HepG2 (cell line): ENCODE measurements around the gene YIPF5. TPM values are rescaled to one million over a fixed set of nuclear protein-coding genes. Genes with fewer than 3 reads are reported as not detected.

Experiments used
- ATAC-seq: fragments of 200-7000 bp; cut with Tn5 transposase; 3 replicates; pipeline ENCODE4 v1.9.1; 2020; ENCODE audit warnings: mild to moderate bottlenecking, moderate library complexity
- BruUV-seq: library from RNA; stranded (reverse); fragments of 400-500 nt; replicated peaks from 2 replicates; lab custom pipeline; 2021; lab: Mats Ljungman, UMichigan
- CTCF ChIA-PET: fragments of 300-600 bp; formaldehyde crosslinking; extraction: SDS; loops from one replicate; lab custom pipeline; 2021; ENCODE audit warnings: low total read pairs, inconsistent platforms, low intra/inter-chr PET ratio; lab: Yijun Ruan, JAX
- POLR2A ChIA-PET: fragments of 350-600 bp; sonication (Branson Sonifier 250); formaldehyde crosslinking; loops from one replicate; lab custom pipeline; 2020; ENCODE audit warnings: antibody characterized with exemption, inconsistent platforms; lab: Yijun Ruan, JAX
- DNase-seq: peaks from one replicate; pipeline ENCODE4 v3.0.0-alpha.2; 2015; ENCODE audit warnings: low spot score
- FAIRE-seq: peaks from 3 replicates; lab custom pipeline; 2011; peaks lifted over from hg19 to GRCh38; lab: Jason Lieb, UNC
- H2AFZ ChIP-seq: one replicate; pipeline ENCODE4 v1.6.1; 2011; ENCODE audit warnings: low read length, inconsistent platforms
- H3K27ac ChIP-seq: fragments of 300-600 bp; 3 replicates; pipeline ENCODE4 v1.8.0; 2011; ENCODE audit warnings: mixed run types, mild to moderate bottlenecking, mixed read lengths, low read length, inconsistent platforms; ENCODE audit not compliant: insufficient read depth; ENCODE audit errors: extremely low read length
- H3K27me3 ChIP-seq, 2 experiments: fragments of 200-600 bp in 1 of 2; 2 replicates in 1 of 2; 3 replicates in 1 of 2; pipeline versions ENCODE4 v1.6.0 to v1.8.0; 2011; ENCODE audit warnings: low read length in 2 of 2, mild to moderate bottlenecking in 2 of 2, moderate library complexity in 2 of 2, inconsistent platforms in 1 of 2; ENCODE audit not compliant: insufficient read depth in 2 of 2, control insufficient read depth in 1 of 2
- H3K36me3 ChIP-seq, 2 experiments: fragments of 200-600 bp in 1 of 2; replicated peaks in 1 of 2; 2 replicates in 1 of 2; 3 replicates in 1 of 2; pipeline versions ENCODE4 v1.5.1 to v1.8.0; 2011; ENCODE audit warnings: low read length in 2 of 2, inconsistent platforms in 1 of 2; ENCODE audit not compliant: insufficient read depth in 2 of 2, control insufficient read depth in 1 of 2
- H3K4me1 ChIP-seq: 2 replicates; pipeline ENCODE4 v1.5.1; 2012; ENCODE audit warnings: low read length, inconsistent platforms; ENCODE audit not compliant: insufficient read depth
- H3K4me2 ChIP-seq: 2 replicates; pipeline ENCODE4 v1.6.0; 2011; ENCODE audit warnings: low read depth, low read length, inconsistent platforms
- H3K4me3 ChIP-seq, 3 experiments: fragments of 200-600 bp in 1 of 3; sonication (generic), shearing (Covaris generic) in 1 of 3; replicated peaks in 1 of 3; 2 replicates each; pipeline ENCODE4 v1.5.1; 2011 to 2016; ENCODE audit warnings: low read length in 3 of 3, inconsistent platforms in 2 of 3, low read depth in 2 of 3, mild to moderate bottlenecking in 2 of 3, control low read depth in 1 of 3, mixed read lengths in 1 of 3; ENCODE audit not compliant: insufficient read depth in 1 of 3
- H3K79me2 ChIP-seq: one replicate; pipeline ENCODE4 v1.6.1; 2011; ENCODE audit warnings: low read length, inconsistent platforms; ENCODE audit not compliant: insufficient read depth
- H3K9ac ChIP-seq: 2 replicates; pipeline ENCODE4 v1.6.0; 2011; ENCODE audit warnings: mild to moderate bottlenecking, low read depth, low read length, inconsistent platforms; ENCODE audit not compliant: insufficient read depth
- H3K9me3 ChIP-seq: 2 replicates; pipeline ENCODE4 v1.5.1; 2012; ENCODE audit warnings: mild to moderate bottlenecking, low read length
- H4K20me1 ChIP-seq: 2 replicates; pipeline ENCODE4 v1.6.0; 2011; ENCODE audit warnings: inconsistent platforms, mild to moderate bottlenecking, low read length, moderate library complexity; ENCODE audit not compliant: insufficient read depth
- ARID3A ChIP-seq: IDR thresholded peaks from 2 replicates; pipeline ENCODE4 v1.6.1; 2012; ENCODE audit warnings: low read depth, low read length, improper control_type of control experiment
- ATM ChIP-seq: fragments of 450-650 bp; IDR thresholded peaks from 2 replicates; pipeline ENCODE4 v1.7.1; 2017; ENCODE audit warnings: mild to moderate bottlenecking, borderline replicate concordance
- CBX1 ChIP-seq: IDR thresholded peaks from one replicate; pipeline ENCODE4 v1.6.1; 2016; ENCODE audit warnings: antibody characterized with exemption, low read depth
- CREB1 ChIP-seq, 2 experiments: fragments of 450-650 bp in 1 of 2; IDR thresholded peaks; 2 replicates each; pipeline ENCODE4 v1.6.1; 2016 to 2017; ENCODE audit warnings: control low read depth in 1 of 2, mild to moderate bottlenecking in 1 of 2, missing compliant biosample characterization in 1 of 2, missing genetic modification characterization in 1 of 2
- CTCF ChIP-seq: sonication (generic); formaldehyde crosslinking; IDR thresholded peaks from 2 replicates; pipeline ENCODE4 v1.5.0; 2020; ENCODE audit warnings: mild to moderate bottlenecking, missing genetic modification reagents, moderate library complexity
- GPN1 ChIP-seq: sonication (generic); formaldehyde crosslinking; IDR thresholded peaks from 2 replicates; pipeline ENCODE4 v1.5.1; 2020; ENCODE audit warnings: missing genetic modification reagents, borderline replicate concordance
- HOXD1 ChIP-seq: sonication (generic); formaldehyde crosslinking; IDR thresholded peaks from 2 replicates; pipeline ENCODE4 v1.5.0; 2020; ENCODE audit warnings: missing genetic modification reagents
- IRF2 ChIP-seq: IDR thresholded peaks from 2 replicates; pipeline ENCODE4 v1.6.1; 2018; ENCODE audit warnings: missing genetic modification reagents, missing compliant biosample characterization
- NCOA5 ChIP-seq: sonication (generic); formaldehyde crosslinking; IDR thresholded peaks from 2 replicates; pipeline ENCODE4 v1.4.0; 2020; ENCODE audit warnings: missing genetic modification reagents
- RARG ChIP-seq: sonication (generic); formaldehyde crosslinking; IDR thresholded peaks from 2 replicates; pipeline ENCODE4 v1.4.0; 2020; ENCODE audit warnings: low read depth, mild to moderate bottlenecking, missing genetic modification reagents
- SCMH1 ChIP-seq: sonication (generic); formaldehyde crosslinking; IDR thresholded peaks from 2 replicates; pipeline ENCODE4 v1.9.0; 2021; ENCODE audit warnings: missing genetic modification reagents, mild to moderate bottlenecking, borderline replicate concordance
- STAG1 ChIP-seq: sonication (generic); formaldehyde crosslinking; IDR thresholded peaks from 2 replicates; pipeline ENCODE4 v1.4.0; 2020; ENCODE audit warnings: missing genetic modification reagents
- TEAD2 ChIP-seq: sonication (generic); formaldehyde crosslinking; IDR thresholded peaks from 2 replicates; pipeline ENCODE4 v1.9.0; 2021; ENCODE audit warnings: missing genetic modification reagents
- ZIK1 ChIP-seq: sonication (generic); formaldehyde crosslinking; IDR thresholded peaks from 2 replicates; pipeline ENCODE4 v1.5.0; 2020; ENCODE audit warnings: mild to moderate bottlenecking, low read depth, missing genetic modification reagents, borderline replicate concordance
- ZNF253 ChIP-seq: sonication (generic); formaldehyde crosslinking; IDR thresholded peaks from 2 replicates; pipeline ENCODE4 v1.8.0; 2022; ENCODE audit warnings: mild to moderate bottlenecking, missing genetic modification reagents, borderline replicate concordance
- ZNF263 ChIP-seq: sonication (generic); formaldehyde crosslinking; IDR thresholded peaks from 2 replicates; pipeline ENCODE4 v1.4.0; 2020; ENCODE audit warnings: missing genetic modification reagents
- ZNF567 ChIP-seq: sonication (generic); formaldehyde crosslinking; IDR thresholded peaks from 2 replicates; pipeline ENCODE4 v1.8.1; 2023; ENCODE audit warnings: mild to moderate bottlenecking, missing genetic modification reagents, borderline replicate concordance
- whole genome bisulfite sequencing: methylation state at CpG from one replicate; pipeline ENCODE4 v1.1.6; 2017; ENCODE audit warnings: low lambda C conversion rate; 5-methylcytosine and 5-hydroxymethylcytosine counted together
- in situ Hi-C: cut with HindIII; loops from 2 replicates; pipeline ENCODE4 v1.10.0; 2017; ENCODE audit warnings: low pct_unique_long_range_greater_than_20kb; ENCODE audit not compliant: extremely low pct_ligation_motif_present
- intact Hi-C: fragments of 100-400 bp; cut with micrococcal nuclease; formaldehyde crosslinking; loops from one replicate; pipeline ENCODE4 v1.10.0; 2022; ENCODE audit not compliant: unreplicated experiment
- polyA plus RNA-seq, 8 experiments: library from polyadenylated mRNA; depleted of rRNA in 3 of 8; stranded (reverse) in 7 of 8; unstranded in 1 of 8; fragments of >200 nt; fragmentation: Illumina TruSeq in 4 of 8; extraction: Trizol in 4 of 8; gene quantifications; 2 replicates each; pipeline versions ENCODE4 v1.2.1 to v1.2.3, GENCODE V29; 2011 to 2016; ENCODE audit warnings: low read depth in 4 of 8, missing spikeins in 1 of 8, mixed read lengths in 1 of 8; ENCODE audit not compliant: insufficient read depth in 1 of 8
- total RNA-seq, 5 experiments: library from RNA; depleted of rRNA; stranded (reverse); fragments of >200 nt; fragmentation: Illumina TruSeq; extraction: Trizol; gene quantifications; 2 replicates each; pipeline ENCODE4 v1.2.3, GENCODE V29; 2016; ENCODE audit warnings: low read depth in 1 of 5

Gene YIPF5
- total and polyA plus RNA-seq, 2 of the 13 experiments (the other 11 are each of a cell fraction or from before 2014, with no cell fraction given), result 61.4 to 73.6 TPM

GRCh38 chr5:144192661-144193060 is 22.2 kb upstream of the YIPF5 start:
- Histone ChIP-seq H4K20me1 (no peaks in the 10 kb centered on the region), H3K4me2 (no peak overlapping the region), H3K27ac (no peak overlapping the region), H3K4me3 (no peak overlapping the region), H2AFZ (no peak overlapping the region), H3K9me3 (no peaks in the 10 kb centered on the region), H3K4me1 (no peaks in the 10 kb centered on the region), H3K36me3 (no peaks in the 10 kb centered on the region), H3K27me3 (no peaks in the 10 kb centered on the region), H3K79me2 (no peaks in the 10 kb centered on the region), H3K9ac (no peak overlapping the region)
- intact Hi-C loops, result no loop called here
- ATAC-seq (no peak), DNase-seq (no peak), FAIRE-seq (no peak)
- POLR2A ChIA-PET, result no interaction called here
- no TSS peak for BruUV-seq
- in situ Hi-C loops, result no loop called here
- TF ChIP-seq ZIK1 (CRISPR knock-in tag), result no peak
- CTCF ChIA-PET, result no interaction called here

- ATAC-seq (peak; percentile 76), FAIRE-seq (peak; percentile 15), DNase-seq (peak; percentile 42)
- WGBS, result 2% methylated on average over 3 of the region's 3 CpGs
- intact Hi-C loops (no loop called here), in situ Hi-C loops (no loop called here)
- H3K4me1 ChIP-seq, result no peaks in the 10 kb centered on the region
- POLR2A ChIA-PET, result no interaction called here
- H4K20me1 ChIP-seq, result no peaks in the 10 kb centered on the region
- peak overlapping the region; percentile 87 for H2AFZ ChIP-seq
- H3K9ac ChIP-seq, result no peak overlapping the region
- H3K27me3 ChIP-seq, result no peaks in the 10 kb centered on the region
- no peaks in the 10 kb centered on the region for H3K79me2 ChIP-seq
- no peak overlapping the region for H3K27ac ChIP-seq
- H3K36me3 ChIP-seq, result no peaks in the 10 kb centered on the region
- no peaks in the 10 kb centered on the region for H3K9me3 ChIP-seq
- H3K4me2 ChIP-seq, result peak overlapping the region; percentile 66
- BruUV-seq, result no TSS peak
- CTCF ChIA-PET, result no interaction called here
- peak overlapping the region; percentile 42 to 62 (median 44); a peak in 5 of 6 replicates for H3K4me3 ChIP-seq
- 0 out of 2 replicates have a peak, but pooled peaks have one; percentile 35 for TF ChIP-seq CREB1 (IDR thresholded peaks at IDR 0.05)
- TF ChIP-seq CREB1 (CRISPR knock-in tag; IDR thresholded peaks at IDR 0.05), result peak; percentile 43; the same call in 1 of the 2 replicates
- peak; percentile 51; the same call in 1 of the 2 replicates for TF ChIP-seq ARID3A
- TF ChIP-seq RARG (CRISPR knock-in tag), result no peak
- TF ChIP-seq SCMH1 (CRISPR knock-in tag), result no peak
- peak; percentile 73 for TF ChIP-seq IRF2 (CRISPR knock-in tag)
- TF ChIP-seq NCOA5 (CRISPR knock-in tag), result no peak
- no peak for TF ChIP-seq ATM
- no peak for TF ChIP-seq HOXD1 (CRISPR knock-in tag)
- no peak for TF ChIP-seq ZNF567
- no peak for TF ChIP-seq ZNF253 (CRISPR knock-in tag)
- TF ChIP-seq STAG1 (CRISPR knock-in tag), result peak; percentile 23; the same call in 1 of the 2 replicates
- TF ChIP-seq ZNF263, result no peak
- no peak for TF ChIP-seq ZIK1 (CRISPR knock-in tag)
- no peak for TF ChIP-seq CBX1
- TF ChIP-seq GPN1 (CRISPR knock-in tag), result no peak
- TF ChIP-seq TEAD2, result no peak
- TF ChIP-seq CTCF (CRISPR knock-in tag), result peak; percentile 52
Observed at GRCh38 chr5:144191998-144192397, 21.5 kb upstream of the YIPF5 start.
